Parathyroid adenoma (tissue), 2 donors: Measurements from ENCODE around the gene S100A16.

Source experiments
- H2AFZ ChIP-seq: fragments of 300-600 bp; sonication (generic); one replicate; pipeline ENCODE4 v1.7.0; 2017; ENCODE audit warnings: antibody characterized with exemption, mild to moderate bottlenecking
- H3K27ac ChIP-seq: fragments of 300-600 bp; sonication (generic); one replicate; pipeline ENCODE4 v1.7.0; 2017
- H3K27me3 ChIP-seq: fragments of 300-600 bp; sonication (generic); one replicate; pipeline ENCODE4 v1.7.0; 2017; ENCODE audit warnings: low read length; ENCODE audit not compliant: control insufficient read depth, insufficient read depth
- H3K36me3 ChIP-seq: fragments of 300-600 bp; sonication (generic); one replicate; pipeline ENCODE4 v1.7.0; 2017; ENCODE audit warnings: low read length; ENCODE audit not compliant: control insufficient read depth, insufficient read depth
- H3K4me1 ChIP-seq: fragments of 300-600 bp; sonication (generic); one replicate; pipeline ENCODE4 v1.7.0; 2017; ENCODE audit warnings: control low read depth
- H3K4me2 ChIP-seq: fragments of 300-600 bp; sonication (generic); one replicate; pipeline ENCODE4 v1.7.0; 2017; ENCODE audit warnings: low read length
- H3K4me3 ChIP-seq: fragments of 300-600 bp; sonication (generic); one replicate; pipeline ENCODE4 v1.7.0; 2017; ENCODE audit warnings: low read depth, low read length
- H3K79me2 ChIP-seq: fragments of 300-600 bp; sonication (generic); one replicate; pipeline ENCODE4 v1.7.0; 2017; ENCODE audit warnings: control low read depth
- H3K9ac ChIP-seq: fragments of 300-600 bp; sonication (generic); one replicate; pipeline ENCODE4 v1.7.0; 2017; ENCODE audit warnings: mild to moderate bottlenecking
- H3K9me3 ChIP-seq: fragments of 300-600 bp; sonication (generic); one replicate; pipeline ENCODE4 v1.7.0; 2017; ENCODE audit warnings: low read length; ENCODE audit not compliant: control insufficient read depth
- TF ChIP-seq, protein P1 (sequence below): fragments of 300-600 bp; sonication (generic); IDR thresholded peaks from one replicate; pipeline ENCODE4 v1.7.0; 2017; ENCODE audit warnings: antibody characterized with exemption, mild to moderate bottlenecking
- donor health status: primary hyperparathyroidism.

Gene S100A16

DNA sequence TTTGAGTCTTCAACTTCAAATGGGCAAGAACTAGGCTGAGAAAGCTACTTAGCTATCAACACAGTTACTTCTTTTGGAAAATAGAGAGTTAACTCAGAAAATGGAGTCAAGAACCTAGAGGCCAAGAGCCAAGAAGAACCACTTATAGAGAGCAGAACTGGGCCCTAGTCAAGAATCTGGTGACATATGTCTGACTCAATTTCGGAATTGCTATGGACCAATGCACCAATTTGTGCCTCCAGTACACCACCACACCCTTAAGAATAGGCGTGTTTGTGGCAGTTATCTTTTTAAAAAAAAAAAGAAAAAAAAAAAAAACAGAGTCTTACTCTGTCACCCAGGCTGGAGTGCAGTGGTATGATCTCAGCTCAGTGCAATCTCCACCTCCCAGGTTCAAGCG, 55.1 kb downstream of the S100A16 start:
- no peak overlapping the region for H3K9ac ChIP-seq
- no peaks in the 10 kb centered on the region for H3K79me2 ChIP-seq
- H3K27me3 ChIP-seq: no peaks in the 10 kb centered on the region
- H2AFZ ChIP-seq: no peak overlapping the region
- no peak overlapping the region for H3K4me2 ChIP-seq
- H3K36me3 ChIP-seq: no peaks in the 10 kb centered on the region
- TF ChIP-seq, protein P1, sequence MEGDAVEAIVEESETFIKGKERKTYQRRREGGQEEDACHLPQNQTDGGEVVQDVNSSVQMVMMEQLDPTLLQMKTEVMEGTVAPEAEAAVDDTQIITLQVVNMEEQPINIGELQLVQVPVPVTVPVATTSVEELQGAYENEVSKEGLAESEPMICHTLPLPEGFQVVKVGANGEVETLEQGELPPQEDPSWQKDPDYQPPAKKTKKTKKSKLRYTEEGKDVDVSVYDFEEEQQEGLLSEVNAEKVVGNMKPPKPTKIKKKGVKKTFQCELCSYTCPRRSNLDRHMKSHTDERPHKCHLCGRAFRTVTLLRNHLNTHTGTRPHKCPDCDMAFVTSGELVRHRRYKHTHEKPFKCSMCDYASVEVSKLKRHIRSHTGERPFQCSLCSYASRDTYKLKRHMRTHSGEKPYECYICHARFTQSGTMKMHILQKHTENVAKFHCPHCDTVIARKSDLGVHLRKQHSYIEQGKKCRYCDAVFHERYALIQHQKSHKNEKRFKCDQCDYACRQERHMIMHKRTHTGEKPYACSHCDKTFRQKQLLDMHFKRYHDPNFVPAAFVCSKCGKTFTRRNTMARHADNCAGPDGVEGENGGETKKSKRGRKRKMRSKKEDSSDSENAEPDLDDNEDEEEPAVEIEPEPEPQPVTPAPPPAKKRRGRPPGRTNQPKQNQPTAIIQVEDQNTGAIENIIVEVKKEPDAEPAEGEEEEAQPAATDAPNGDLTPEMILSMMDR: no peak
- no peak overlapping the region for H3K4me3 ChIP-seq
- H3K4me1 ChIP-seq: no peaks in the 10 kb centered on the region
- H3K9me3 ChIP-seq: no peaks in the 10 kb centered on the region
- no peak overlapping the region for H3K27ac ChIP-seq
